ENCODE data around the gene SH3D19.
"Not testable (repeated sequence)": the region's sequence is repeated elsewhere in the genome, so short reads cannot be mapped to it uniquely, and the experiment has no call there.

SH3D19 gene

DNA sequence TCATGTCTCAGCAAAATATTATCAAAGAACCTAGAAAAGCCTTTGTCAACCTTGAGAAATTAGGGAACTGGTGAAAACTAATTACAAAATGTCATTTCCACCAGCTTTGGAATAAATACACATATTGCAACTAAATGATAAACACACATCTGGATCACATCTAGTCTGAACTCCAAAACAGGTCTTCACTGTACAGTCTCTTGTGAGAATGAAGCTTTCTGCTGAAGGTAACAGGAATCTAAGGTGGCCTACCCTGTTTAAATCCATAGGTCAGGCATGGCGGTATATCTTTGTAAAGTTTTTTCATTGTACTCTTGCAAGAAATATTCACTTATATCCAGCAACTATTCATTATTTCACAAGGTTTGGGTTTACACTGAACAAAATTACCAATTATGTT lies 1.7 kb downstream of the SH3D19 start:
- no peak overlapping the region for H3K4me3 ChIP-seq (ENCODE audit: low read depth, low read length)
- TF ChIP-seq, protein P1, sequence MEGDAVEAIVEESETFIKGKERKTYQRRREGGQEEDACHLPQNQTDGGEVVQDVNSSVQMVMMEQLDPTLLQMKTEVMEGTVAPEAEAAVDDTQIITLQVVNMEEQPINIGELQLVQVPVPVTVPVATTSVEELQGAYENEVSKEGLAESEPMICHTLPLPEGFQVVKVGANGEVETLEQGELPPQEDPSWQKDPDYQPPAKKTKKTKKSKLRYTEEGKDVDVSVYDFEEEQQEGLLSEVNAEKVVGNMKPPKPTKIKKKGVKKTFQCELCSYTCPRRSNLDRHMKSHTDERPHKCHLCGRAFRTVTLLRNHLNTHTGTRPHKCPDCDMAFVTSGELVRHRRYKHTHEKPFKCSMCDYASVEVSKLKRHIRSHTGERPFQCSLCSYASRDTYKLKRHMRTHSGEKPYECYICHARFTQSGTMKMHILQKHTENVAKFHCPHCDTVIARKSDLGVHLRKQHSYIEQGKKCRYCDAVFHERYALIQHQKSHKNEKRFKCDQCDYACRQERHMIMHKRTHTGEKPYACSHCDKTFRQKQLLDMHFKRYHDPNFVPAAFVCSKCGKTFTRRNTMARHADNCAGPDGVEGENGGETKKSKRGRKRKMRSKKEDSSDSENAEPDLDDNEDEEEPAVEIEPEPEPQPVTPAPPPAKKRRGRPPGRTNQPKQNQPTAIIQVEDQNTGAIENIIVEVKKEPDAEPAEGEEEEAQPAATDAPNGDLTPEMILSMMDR (IDR thresholded peaks at IDR 0.05; ENCODE audit: insufficient read depth, low read depth, low read length, missing control alignments), result no peak
- DNase-seq (ENCODE audit: low read depth), result no peak

DNA sequence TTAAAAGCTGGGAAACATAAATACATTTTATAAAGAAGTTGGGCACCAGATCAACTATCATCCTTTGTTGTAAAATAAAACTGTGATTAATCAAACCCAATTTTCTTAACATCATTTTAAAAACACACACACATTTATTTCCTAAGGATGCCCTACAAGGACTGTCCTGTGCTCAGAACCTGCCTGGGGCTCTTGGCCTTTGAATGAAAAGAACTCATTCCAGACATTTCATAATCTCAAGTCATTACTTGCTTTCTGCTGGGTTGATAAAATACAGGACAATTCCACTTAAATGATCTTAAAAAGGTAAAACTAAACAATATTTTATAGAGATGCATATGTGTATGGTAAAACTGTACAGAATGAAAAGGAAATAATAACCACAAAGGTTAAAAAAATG lies 2.8 kb downstream of the SH3D19 start:
- H3K4me3 ChIP-seq (ENCODE audit: low read depth, low read length), result no peak overlapping the region
- no peak for DNase-seq (ENCODE audit: low read depth)
- TF ChIP-seq, protein P1 (IDR thresholded peaks at IDR 0.05; ENCODE audit: insufficient read depth, low read depth, low read length, missing control alignments), result no peak

DNA sequence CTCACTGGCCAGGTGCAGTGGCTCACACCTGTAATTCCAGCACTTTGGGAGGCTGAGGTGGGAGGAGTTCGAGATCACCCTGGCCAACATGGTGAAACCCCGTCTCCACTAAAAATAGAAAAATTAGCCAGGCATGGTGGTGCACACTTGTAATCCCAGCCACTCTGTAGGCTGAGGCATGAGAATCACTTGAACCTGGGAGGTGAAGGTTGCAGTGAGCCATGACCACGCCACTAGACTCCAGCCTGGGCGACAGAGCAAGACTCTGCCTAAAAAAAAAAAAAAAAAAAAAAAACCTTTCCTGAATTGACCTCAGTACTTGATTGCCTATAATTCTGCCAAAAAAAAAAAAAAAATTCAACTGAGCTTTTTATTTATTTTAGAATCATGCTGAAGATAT lies 3.2 kb downstream of the SH3D19 start:
- DNase-seq (ENCODE audit: low read depth); H3K4me3 ChIP-seq (ENCODE audit: low read depth, low read length): not testable (repeated sequence)

DNA sequence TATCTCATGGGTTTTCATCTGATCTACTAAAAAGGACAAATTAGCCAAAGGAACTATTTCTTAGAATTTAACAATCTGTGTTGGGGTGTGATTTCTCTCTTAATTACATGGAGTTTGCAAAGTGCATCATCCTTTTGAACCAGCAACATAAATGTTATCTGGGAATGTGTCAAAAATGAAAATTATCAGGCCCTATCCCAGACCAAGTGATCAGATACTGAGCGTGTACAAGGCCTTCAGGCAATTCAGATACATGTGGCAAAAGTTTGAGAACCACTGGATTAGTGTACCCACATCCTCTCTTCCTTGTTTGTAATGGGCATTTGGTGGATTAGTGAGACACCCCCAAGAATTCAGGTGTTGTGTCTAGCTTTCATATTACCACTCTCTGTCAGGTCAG lies 3.8 kb downstream of the SH3D19 start:
- H3K4me3 ChIP-seq (ENCODE audit: low read depth, low read length), result no peak overlapping the region
- TF ChIP-seq, protein P1 (IDR thresholded peaks at IDR 0.05; ENCODE audit: insufficient read depth, low read depth, low read length, missing control alignments), result no peak
- no peak for DNase-seq (ENCODE audit: low read depth)

GRCh38 chr4:151319490-151319889 lies 5.9 kb downstream of the SH3D19 start:
- TF ChIP-seq, protein P1 (IDR thresholded peaks at IDR 0.05; ENCODE audit: insufficient read depth, low read depth, low read length, missing control alignments), result no peak
- no peak for DNase-seq (ENCODE audit: low read depth)

DNA sequence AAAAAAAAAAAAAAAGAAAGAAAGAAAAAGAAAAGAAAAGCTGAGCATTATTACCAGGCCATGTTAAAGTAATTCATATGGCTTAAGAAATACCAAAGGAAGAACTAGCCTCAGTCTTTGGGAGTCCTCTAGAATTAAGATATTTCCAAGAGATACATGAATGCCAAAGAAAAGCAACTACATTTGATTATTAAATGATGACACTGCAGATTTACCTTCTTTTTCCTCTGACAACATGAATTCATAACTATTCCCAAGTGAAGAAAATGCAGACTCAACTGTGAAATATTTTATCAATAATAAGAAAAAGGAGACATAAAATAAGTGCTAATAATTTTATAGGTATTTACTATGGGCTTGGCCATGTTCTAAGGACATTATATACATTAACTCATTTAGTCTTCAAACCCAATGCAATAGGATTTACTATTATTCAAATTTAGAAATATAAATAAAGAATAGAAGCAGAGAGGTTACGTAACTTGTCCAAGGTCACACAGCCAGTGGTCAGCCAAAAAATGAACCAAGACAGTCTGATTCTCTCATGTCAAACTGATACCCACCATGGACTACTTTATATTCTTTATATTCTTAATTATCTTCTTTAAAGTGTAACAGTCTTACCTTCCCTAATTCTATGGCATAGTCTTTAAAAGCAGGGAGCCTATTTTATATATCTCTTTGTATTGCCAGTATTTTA lies 6.9 kb downstream of the SH3D19 start:
- no peak for DNase-seq (ENCODE audit: low read depth)
- TF ChIP-seq, protein P1 (IDR thresholded peaks at IDR 0.05; ENCODE audit: insufficient read depth, low read depth, low read length, missing control alignments), result no peak
- H3K4me3 ChIP-seq (ENCODE audit: low read depth, low read length), result no peak overlapping the region

More at GRCh38 chr4:151319490-151319889, 5.9 kb downstream of the SH3D19 start:
- H3K4me3 ChIP-seq (ENCODE audit: low read depth, low read length), result no peak overlapping the region

DNA sequence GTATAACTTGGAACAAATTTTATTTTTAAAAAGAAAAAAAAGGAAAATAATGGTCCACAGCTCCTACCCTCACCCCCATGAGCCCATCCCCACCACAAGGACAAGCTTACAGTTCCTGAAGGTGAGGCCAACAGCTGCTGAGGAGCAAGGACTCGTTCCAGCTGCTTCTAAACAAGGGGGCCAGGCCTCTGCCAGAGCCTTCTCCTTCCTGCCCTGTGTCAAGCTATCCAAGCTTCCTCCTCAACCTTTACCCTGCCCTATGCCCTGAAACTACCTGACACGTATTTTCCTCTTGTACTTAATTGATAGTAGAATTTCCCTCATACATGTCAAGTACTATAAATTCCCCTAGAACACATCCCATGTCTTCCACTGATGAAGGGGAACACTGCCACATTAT lies 8.8 kb downstream of the SH3D19 start:
- H3K4me3 ChIP-seq (ENCODE audit: low read depth, low read length), result no peak overlapping the region
- DNase-seq (ENCODE audit: low read depth), result no peak
- TF ChIP-seq, protein P1 (IDR thresholded peaks at IDR 0.05; ENCODE audit: insufficient read depth, low read depth, low read length, missing control alignments), result no peak
